Thyroid gland (tissue), 4 donors: ENCODE results near the gene CASKIN2. TPM values are rescaled to one million over a fixed set of nuclear protein-coding genes. Genes with fewer than 3 reads are reported as not detected.

Experiments
- DNase-seq, 2 donors: peaks; one replicate each; pipeline ENCODE4 v3.0.0-alpha.2; 2019
- H3K27ac ChIP-seq, 3 donors: fragments of 200-600 bp; sonication (generic); 1 replicate in 2 of 3; 2 replicates in 1 of 3; pipeline ENCODE4 v1.5.1; 2016 to 2019; ENCODE audit warnings: mild to moderate bottlenecking in 1 of 3, moderate library complexity in 1 of 3
- H3K27me3 ChIP-seq: fragments of 200-600 bp; sonication (generic); one replicate; pipeline ENCODE4 v1.5.1; 2019
- H3K36me3 ChIP-seq, 2 donors: fragments of 200-600 bp; sonication (generic); one replicate each; pipeline ENCODE4 v1.5.1; 2016 to 2019
- H3K4me1 ChIP-seq, 2 donors: fragments of 200-600 bp; sonication (generic); one replicate each; pipeline ENCODE4 v1.5.1; 2017 to 2019
- H3K4me3 ChIP-seq, 3 donors: fragments of 200-600 bp; sonication (generic); replicated peaks in 1 of 3; 1 replicate in 2 of 3; 2 replicates in 1 of 3; pipeline ENCODE4 v1.5.1; 2016; ENCODE audit warnings: mild to moderate bottlenecking in 1 of 3
- H3K9me3 ChIP-seq: fragments of 200-600 bp; sonication (generic); one replicate; pipeline ENCODE4 v1.5.1; 2017
- CTCF ChIP-seq, 6 experiments: fragments of 200-600 bp in 3 of 6; fragments of 450-650 bp in 3 of 6; sonication (generic) in 3 of 6; IDR thresholded peaks; one replicate each; pipeline ENCODE4 v1.5.1; 2016 to 2019; ENCODE audit warnings: antibody characterized with exemption in 6 of 6, mild to moderate bottlenecking in 2 of 6, inconsistent platforms in 1 of 6, moderate library complexity in 1 of 6
- POLR2A ChIP-seq, 2 donors: fragments of 450-650 bp; IDR thresholded peaks; one replicate each; pipeline ENCODE4 v1.6.1; 2017; ENCODE audit warnings: antibody characterized with exemption in 2 of 2, mild to moderate bottlenecking in 2 of 2, moderate library complexity in 1 of 2
- WGBS, 2 donors: methylation state at CpG; one replicate each; pipeline ENCODE4 v1.1.5; 2017; 5-methylcytosine and 5-hydroxymethylcytosine counted together
- intact Hi-C: fragments of 100-400 bp; cut with DNase I; formaldehyde crosslinking; loops from one replicate; pipeline ENCODE4 v1.15.1; 2023
- total RNA-seq, 4 donors: library from RNA; depleted of rRNA; stranded (reverse); fragments of >200 nt; gene quantifications; one replicate each; pipeline ENCODE4 v1.2.3, GENCODE V29; 2016

CASKIN2 gene
- total RNA-seq, 4 donors from 2014 or later, result 15.0 to 87.2 (median 21.7) TPM

GRCh38 chr17:75493476-75494129, 21.7 kb downstream of the CASKIN2 start:
- H3K4me1 ChIP-seq, result no peaks in the 10 kb centered on the region
- TF ChIP-seq POLR2A (IDR thresholded peaks at IDR 0.05), result no peak
- no peak for TF ChIP-seq CTCF (IDR thresholded peaks at IDR 0.05)
- WGBS, 2 donors, result 96% methylated on average over 7 of the region's 23 CpGs; no CpG with 5 or more reads in 1 of the 2 donors
- no peak overlapping the region for H3K27ac ChIP-seq
- H3K27me3 ChIP-seq, result no peaks in the 10 kb centered on the region
- intact Hi-C loops, result no loop called here
- no peak overlapping the region for H3K4me3 ChIP-seq
- DNase-seq, result no peak
- H3K9me3 ChIP-seq, result no peaks in the 10 kb centered on the region
- peaks cover 37 to 56% of the 10 kb centered on the region in 2 donors for H3K36me3 ChIP-seq

- Histone ChIP-seq H3K9me3 (no peaks in the 10 kb centered on the region), H3K36me3 (peaks cover 37 to 51% of the 10 kb centered on the region in 2 donors), H3K27ac (no peak overlapping the region), H3K4me3 (no peak overlapping the region), H3K4me1 (peaks cover 0 to 4% of the 10 kb centered on the region in 2 donors), H3K27me3 (no peaks in the 10 kb centered on the region)
- DNase-seq, result no peak
- TF ChIP-seq CTCF (IDR thresholded peaks at IDR 0.05) (no peak), POLR2A (IDR thresholded peaks at IDR 0.05) (no peak)
- WGBS, 2 donors, result 89 to 92% methylated on average over 15 to 23 of the region's 23 CpGs
- intact Hi-C loops, result no loop called here
These were observed 22.7 kb downstream of the CASKIN2 start for GRCh38 chr17:75492555-75493168.

- H3K4me1 ChIP-seq, result peaks cover 0 to 12% of the 10 kb centered on the region in 2 donors
- no peak overlapping the region for H3K4me3 ChIP-seq
- DNase-seq, result no peak
- peaks cover 35 to 47% of the 10 kb centered on the region in 2 donors for H3K36me3 ChIP-seq
- no peak overlapping the region for H3K27ac ChIP-seq
- H3K27me3 ChIP-seq, result no peaks in the 10 kb centered on the region
- intact Hi-C loops, result no loop called here
- WGBS, 2 donors, result 90% methylated on average over 13 to 14 of the region's 15 CpGs
- TF ChIP-seq CTCF (IDR thresholded peaks at IDR 0.05), result no peak
- TF ChIP-seq POLR2A (IDR thresholded peaks at IDR 0.05), result no peak
- no peaks in the 10 kb centered on the region for H3K9me3 ChIP-seq
These were observed 23.7 kb downstream of the CASKIN2 start for GRCh38 chr17:75491680-75492079.

DNA sequence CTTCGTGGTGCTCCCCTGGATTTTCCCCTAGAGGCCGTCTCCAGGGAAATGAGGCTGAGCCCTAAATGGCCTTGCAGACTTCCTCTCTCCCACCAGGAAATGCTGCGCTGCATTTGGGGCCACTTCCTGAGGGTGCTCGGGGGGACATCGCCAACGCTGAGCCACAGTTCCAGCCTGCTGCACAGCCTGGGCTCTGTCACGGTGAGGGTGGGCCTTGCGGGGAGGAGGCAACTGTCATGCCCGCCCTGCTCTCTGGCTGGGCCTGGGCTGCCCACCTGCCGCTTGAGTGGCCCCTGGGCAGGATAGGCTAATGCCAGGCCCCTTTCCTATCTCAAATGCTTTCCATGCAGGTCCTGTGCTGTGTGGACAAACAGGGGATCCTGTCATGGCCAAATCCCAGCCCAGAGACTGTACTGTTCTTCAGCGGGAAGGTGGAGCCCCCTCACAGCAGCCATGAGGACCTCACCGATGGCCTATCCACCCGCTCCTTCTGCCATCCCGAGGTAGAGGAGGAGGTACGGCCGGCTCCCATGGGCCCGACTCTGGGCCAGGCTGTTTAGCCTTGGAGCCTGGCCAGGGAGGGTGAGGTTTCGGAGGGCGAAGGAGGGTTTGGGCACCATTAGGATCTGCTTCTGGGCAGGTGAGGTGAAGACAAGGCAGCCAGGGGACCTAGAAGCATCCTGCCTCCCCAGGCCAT, 24.2 kb downstream of the CASKIN2 start:
- TF ChIP-seq POLR2A (IDR thresholded peaks at IDR 0.05), result no peak
- TF ChIP-seq CTCF (IDR thresholded peaks at IDR 0.05), result no peak
- whole genome bisulfite sequencing, 2 donors, result 87 to 89% methylated on average over 15 to 18 of the region's 19 CpGs

More for the DNA sequence above, 24.2 kb downstream of the CASKIN2 start:
- H3K27me3 ChIP-seq, result no peaks in the 10 kb centered on the region
- peaks cover 0 to 14% of the 10 kb centered on the region in 2 donors for H3K4me1 ChIP-seq
- H3K4me3 ChIP-seq, result no peak overlapping the region
- intact Hi-C loops, result no loop called here
- H3K36me3 ChIP-seq, result peaks cover 29 to 42% of the 10 kb centered on the region in 2 donors
- DNase-seq, result no peak
- no peaks in the 10 kb centered on the region for H3K9me3 ChIP-seq
- peak overlapping the region in 1 of 3 donors; percentile 32 for H3K27ac ChIP-seq
